Activated CD8-positive, alpha-beta memory T cell treated with anti-CD3 and anti-CD28 coated beads for 4 hours (primary cell): ENCODE data around the gene KRTCAP2.
"Not testable (repeated sequence)": the region's sequence is repeated elsewhere in the genome, so short reads cannot be mapped to it uniquely, and the experiment has no call there.

ENCODE experiments used
- DNase-seq, 2 donors: peaks; one replicate each; pipeline ENCODE4 v3.0.0-alpha.2; 2020; ENCODE audit warnings: low read depth in 2 of 2

The KRTCAP2 gene

GRCh38 chr1:155168456-155169210 lies 4.5 kb downstream of the KRTCAP2 start:
- no peak for DNase-seq

DNA sequence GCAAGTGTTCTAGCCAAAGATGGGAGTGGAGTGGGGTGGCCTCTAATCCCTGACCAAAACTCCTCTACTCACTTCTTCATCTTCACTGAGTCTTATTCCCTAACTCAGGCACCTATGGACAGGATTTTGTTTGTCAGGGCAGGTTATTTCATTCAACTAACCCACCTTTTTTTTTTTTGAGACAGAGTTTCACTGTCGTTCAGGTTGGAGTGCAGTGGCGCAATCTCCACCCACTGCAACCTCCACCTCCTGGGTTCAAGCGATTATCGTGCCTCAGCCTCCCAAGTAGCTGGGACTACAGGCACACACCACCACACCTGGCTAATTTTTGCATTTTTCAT lies 5.0 kb downstream of the KRTCAP2 start:
- not testable (repeated sequence) for DNase-seq

DNA sequence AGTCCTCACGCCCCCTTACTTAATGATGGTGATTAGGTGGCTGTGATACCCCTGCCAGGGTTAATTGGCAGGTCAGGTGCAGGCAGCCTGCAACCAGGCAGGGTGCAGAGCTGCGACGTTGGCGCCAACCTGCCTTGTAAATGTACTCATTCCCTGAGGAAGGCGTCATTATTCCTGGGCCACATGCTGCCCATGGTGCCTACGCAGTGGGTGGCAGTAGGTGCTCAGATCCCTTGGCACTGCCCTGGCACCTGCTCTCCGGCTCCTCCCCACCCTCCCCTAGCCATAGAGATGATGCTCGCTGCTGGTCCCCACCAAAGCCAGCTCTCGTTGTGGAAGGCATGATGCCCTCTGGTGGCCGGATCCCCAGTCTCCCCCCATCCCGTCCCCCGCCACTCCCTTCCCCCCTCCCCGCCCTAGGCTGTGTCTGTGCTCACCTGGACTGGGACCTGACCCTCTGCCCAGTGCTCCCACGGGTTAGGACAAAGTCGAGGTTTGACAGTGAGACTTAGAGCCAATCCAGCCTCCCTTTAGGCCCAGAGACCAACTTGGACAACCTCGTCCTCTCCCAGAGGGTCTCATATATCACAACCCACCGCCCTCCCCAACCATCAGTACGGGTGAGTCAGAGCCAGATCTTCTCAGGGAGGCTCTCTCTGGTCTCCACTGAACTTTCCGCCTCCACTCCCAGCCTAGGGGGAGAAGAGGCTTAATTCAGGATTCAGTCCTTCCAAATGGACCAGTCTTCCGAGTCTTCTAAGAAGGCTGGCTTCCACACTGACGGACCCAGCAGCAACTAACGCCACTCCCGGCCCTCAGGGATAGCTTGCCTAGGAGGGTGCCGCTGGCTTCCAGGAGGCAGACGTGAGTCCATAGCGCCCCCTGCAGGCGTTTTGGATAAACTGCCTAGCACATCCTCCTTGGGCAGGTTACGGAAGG lies 5.7 kb downstream of the KRTCAP2 start:
- DNase-seq = peak; percentile 69 to 72

GRCh38 chr1:155166471-155167165 lies 6.5 kb downstream of the KRTCAP2 start:
- DNase-seq = no peak

- DNase-seq = no peak
These were observed 7.0 kb downstream of the KRTCAP2 start for GRCh38 chr1:155166051-155166470.

DNA sequence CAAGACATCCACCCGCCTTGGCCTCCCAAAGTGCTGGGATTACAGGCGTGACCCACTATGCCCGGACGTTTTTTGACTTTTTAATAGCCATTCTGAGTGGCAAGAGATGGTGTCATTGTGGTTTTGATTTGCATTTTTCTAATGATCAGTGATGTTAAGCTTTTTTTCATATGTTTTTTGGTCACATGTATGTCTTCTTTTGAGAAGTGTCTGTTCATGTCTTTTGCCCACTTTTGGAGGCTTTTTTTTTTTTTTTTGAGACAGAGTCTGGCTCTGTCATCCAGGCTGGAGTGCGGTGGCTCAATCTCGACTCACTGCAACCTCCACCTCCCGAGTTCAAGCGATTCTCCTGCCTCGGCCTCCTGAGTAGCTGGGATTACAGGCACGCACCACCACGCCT lies 8.5 kb downstream of the KRTCAP2 start:
- DNase-seq = not testable (repeated sequence)

GRCh38 chr1:155163785-155164184 lies 9.3 kb downstream of the KRTCAP2 start:
- not testable (repeated sequence) for DNase-seq

- not testable (repeated sequence) for DNase-seq
These were observed 10.5 kb downstream of the KRTCAP2 start for GRCh38 chr1:155162631-155163030.

DNA sequence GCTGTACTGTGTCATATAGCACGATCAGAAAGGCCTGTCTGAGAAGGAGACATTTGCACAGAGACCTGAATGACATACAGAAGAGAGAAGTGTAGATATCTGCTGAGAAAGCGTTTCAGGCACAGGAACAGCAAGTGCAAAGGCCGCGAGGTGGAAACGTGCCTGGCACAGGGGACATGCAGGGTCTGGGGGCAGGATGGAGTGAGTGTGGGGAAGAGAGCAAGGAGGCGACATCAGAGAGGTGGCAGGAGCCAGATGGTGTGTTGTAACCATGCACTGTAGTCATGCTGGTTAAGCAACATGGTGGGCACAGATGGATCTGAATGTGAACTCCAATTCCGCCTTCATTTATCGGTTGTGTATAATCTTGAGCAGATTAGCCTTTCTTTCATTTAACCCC lies 13.0 kb downstream of the KRTCAP2 start:
- DNase-seq = no peak

DNA sequence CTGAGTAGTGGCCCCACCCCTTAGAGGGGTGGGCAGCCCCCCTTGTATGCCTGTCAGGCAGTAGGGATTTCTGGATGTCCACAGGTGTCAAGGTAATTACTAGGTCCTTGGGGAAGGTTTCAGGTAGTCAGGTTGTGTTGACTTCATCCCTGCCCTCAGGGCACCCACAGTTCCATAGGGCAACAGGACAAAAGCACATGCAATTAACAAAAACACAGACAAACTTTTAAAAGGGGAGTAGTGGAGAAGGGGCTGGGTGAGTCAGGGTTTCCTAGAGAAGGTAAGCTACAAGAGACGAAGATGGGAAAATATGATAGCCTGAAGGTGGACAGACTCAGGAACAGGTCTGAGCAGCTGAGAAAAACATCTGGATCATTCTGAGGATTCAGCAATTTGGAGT lies 14.1 kb downstream of the KRTCAP2 start:
- no peak for DNase-seq

DNA sequence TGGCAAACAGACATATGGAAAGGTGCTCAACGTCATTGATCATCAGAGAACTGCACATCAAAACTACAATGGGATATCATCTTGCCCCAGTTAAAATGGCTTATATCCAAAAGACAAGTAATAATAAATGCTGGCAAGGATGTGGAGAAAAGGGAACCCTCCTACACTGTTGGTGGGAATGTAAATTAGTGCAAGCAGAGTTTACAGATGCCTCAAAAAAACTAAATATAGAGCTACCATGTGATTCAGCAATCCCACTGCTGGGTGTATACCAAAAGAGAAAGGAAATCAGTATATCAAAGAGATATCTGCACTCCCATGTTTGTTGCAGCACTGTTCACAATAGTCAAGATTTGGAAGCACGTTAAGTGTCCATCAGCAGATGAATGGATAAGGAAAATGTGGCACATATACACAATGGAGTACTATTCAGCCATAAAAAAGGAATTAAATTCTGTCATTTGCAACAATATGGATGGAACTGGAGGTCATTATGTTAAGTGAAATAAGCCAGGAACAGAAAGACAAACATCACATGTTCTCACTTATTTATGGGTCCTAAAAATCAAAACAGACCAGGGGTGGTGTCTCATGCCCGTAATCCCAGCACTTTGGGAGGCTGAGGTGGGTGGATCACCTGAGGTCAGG lies 17.0 kb downstream of the KRTCAP2 start:
- not testable (repeated sequence) for DNase-seq

GRCh38 chr1:155145491-155145890 lies 27.6 kb downstream of the KRTCAP2 start:
- DNase-seq = no peak

DNA sequence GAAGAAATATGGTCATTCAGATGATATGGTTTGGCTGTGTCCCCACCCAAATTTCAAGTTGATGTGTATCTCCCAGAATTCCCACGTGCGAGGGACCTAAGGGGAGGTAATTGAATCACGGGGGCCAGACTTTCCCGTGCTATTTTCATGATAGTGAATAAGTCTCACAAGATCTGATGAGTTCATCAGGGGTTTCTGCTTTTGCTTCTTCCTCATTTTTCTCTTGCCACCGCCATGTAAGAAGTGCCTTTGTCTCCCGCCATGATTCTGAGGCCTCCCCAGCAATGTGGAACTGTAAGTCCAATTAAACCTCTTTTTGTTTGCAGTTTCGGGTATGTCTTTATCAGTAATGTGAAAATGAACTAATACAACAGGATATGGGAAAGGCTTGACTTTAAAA lies 31.4 kb downstream of the KRTCAP2 start:
- DNase-seq = no peak

DNA sequence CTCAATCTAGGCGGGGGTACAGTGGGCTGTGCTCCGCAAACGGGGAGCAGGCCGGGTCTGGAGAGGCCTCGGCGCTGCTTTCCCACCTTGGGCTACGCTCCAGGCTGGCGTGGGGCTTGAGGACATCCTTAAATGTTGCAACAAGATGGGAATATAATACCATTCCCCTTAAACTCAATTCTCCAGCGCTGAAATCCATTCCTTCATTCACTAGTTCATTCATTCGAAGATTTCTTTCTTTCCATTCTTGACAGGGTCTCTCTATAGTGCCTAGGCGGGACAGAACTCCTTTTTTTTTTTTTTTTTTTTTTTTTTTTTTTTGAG lies 32.5 kb downstream of the KRTCAP2 start:
- no peak for DNase-seq

- peak; percentile 74 to 77 for DNase-seq
These were observed 33.0 kb downstream of the KRTCAP2 start, which contains the start of gene DPM3 for GRCh38 chr1:155139895-155140629. TSS of gene DPM3 (minus strand) at chr1:155140531. CDS start at chr1:155140240, 291 bp downstream.

DNA sequence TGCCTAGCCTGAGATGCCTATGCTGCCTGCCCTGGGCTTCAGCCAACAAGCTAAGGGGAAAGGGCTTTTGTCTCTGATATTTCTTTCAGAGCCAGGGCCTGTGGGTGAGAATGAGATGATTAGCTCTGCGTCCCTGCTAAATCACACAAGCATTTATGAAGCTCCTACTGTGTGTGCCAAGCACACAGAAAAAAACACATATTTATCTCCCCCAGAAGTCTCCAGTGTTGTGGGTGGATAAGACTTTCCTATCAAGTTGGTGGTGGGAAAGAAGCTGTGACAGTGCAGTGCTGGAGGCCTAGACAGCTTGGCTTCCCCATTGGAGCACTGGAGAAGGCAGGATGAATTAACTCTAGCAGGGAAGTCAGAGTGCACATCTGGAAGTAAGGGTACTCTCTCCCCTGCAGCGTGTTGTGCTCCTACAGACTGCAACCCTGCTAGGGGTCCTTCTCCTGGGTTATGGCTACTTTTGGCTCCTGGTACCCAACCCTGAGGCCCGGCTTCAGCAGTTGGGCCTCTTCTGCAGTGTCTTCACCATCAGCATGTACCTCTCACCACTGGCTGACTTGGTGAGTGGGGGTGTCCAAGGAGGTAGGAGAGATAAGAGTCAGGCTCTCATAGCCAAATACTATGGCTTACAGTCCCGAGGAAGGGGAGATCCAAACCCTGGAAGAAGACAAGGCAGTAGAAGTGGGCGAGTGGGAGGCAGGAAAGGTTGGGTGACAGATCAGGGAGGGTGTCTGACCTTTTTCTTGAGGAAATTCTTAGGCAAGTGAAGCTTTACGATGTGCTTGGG lies 35.8 kb downstream of the KRTCAP2 start:
- no peak for DNase-seq

GRCh38 chr1:155136748-155137147 lies 36.4 kb downstream of the KRTCAP2 start:
- DNase-seq = no peak

DNA sequence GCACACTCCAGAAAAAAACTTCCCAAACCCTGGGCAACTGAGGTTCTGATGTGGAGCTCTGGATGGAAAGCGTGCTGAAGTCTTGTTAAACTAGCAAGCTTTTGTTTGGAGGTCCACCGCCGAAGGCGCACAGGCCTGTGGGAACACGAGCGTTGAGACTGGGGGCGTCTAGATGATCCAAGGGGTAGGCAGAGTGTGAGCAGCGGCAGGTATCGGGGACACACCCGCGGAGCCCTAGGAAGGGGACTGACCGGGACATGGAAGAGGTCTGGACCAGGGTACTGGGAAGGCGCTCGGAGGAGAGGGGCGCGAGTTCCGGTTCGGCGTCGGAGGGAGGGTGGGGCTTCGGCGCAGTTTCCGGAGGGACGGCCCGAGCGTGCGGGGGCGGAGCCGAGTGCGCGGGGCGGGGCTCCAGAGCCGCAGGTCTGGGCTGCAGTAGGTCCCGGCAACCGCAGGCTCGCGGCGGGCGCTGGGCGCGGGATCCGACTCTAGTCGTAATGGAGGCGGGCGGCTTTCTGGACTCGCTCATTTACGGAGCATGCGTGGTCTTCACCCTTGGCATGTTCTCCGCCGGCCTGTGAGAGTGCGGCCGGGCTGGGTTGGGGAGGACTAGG lies 37.6 kb downstream of the KRTCAP2 start, which contains the start of gene SLC50A1:
TSS of gene SLC50A1 (plus strand) at position 438 of the 614 bp plus-strand sequence. CDS start at position 498, 60 bp downstream.
- DNase-seq = peak; percentile 84

DNA sequence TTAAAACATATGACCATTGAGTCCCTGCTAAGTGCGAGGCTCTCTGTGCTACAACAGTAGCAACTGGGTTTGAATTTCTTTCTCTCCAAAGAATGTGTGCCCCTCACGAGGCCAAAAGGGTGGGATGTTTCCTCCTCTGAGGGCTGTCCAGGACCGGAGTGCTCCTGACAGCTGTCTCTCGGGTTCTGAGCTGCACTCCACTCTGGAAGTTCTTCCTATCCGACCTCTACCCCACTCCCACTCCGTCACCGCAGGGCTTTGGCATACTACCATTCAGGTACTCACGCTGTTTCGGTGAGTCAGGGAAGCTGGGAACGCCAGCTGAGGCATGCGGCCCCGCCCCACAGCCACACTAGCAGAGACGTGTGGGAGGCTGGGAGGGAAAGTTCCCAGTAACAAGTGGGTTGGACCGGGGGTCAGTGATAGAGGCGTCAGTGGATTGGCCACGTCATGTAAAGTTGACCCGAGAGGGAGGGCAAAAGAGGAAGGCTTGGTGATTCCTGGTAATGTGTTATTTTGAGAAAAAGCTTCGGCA lies 38.2 kb downstream of the KRTCAP2 start:
- peak in 1 of 2 donors; percentile 45 for DNase-seq
